GM23338 (cell line): ENCODE results near the gene DIRAS2. TPM values are rescaled to one million over a fixed set of nuclear protein-coding genes. Genes with fewer than 3 reads are reported as not detected.

Experiments used
- ATAC-seq: fragments of 200-7000 bp; cut with Tn5 transposase; 3 replicates; pipeline ENCODE4 v1.9.1; 2020
- DNase-seq: peaks from one replicate; pipeline ENCODE4 v3.0.0-alpha.2; 2015; ENCODE audit warnings: low spot score
- H2AFZ ChIP-seq: fragments of 200-600 bp; sonication (generic); 2 replicates; pipeline ENCODE4 v1.8.0; 2016; ENCODE audit warnings: antibody characterized with exemption, mild to moderate bottlenecking, moderate library complexity
- H3F3A ChIP-seq: fragments of 200-600 bp; sonication (generic); replicated peaks from 2 replicates; pipeline ENCODE4 v1.8.0; 2017; ENCODE audit warnings: antibody characterized with exemption, mixed run types, low read depth
- H3K27ac ChIP-seq: fragments of 200-600 bp; sonication (generic); 2 replicates; pipeline ENCODE4 v1.6.1; 2016; ENCODE audit warnings: low read depth
- H3K27me3 ChIP-seq: fragments of 200-600 bp; sonication (generic); 2 replicates; pipeline ENCODE4 v1.8.0; 2016; ENCODE audit warnings: mild to moderate bottlenecking, mixed run types, moderate library complexity; ENCODE audit not compliant: insufficient read depth
- H3K36me3 ChIP-seq: fragments of 200-600 bp; sonication (generic); 2 replicates; pipeline ENCODE4 v1.8.0; 2016; ENCODE audit warnings: mild to moderate bottlenecking; ENCODE audit not compliant: insufficient read depth
- H3K4me1 ChIP-seq: fragments of 200-600 bp; sonication (generic); 2 replicates; pipeline ENCODE4 v1.8.0; 2016; ENCODE audit warnings: mild to moderate bottlenecking, moderate library complexity; ENCODE audit not compliant: insufficient read depth
- H3K4me2 ChIP-seq: fragments of 200-600 bp; sonication (generic); 2 replicates; pipeline ENCODE4 v1.7.1; 2017; ENCODE audit warnings: mixed run types
- H3K4me3 ChIP-seq: fragments of 200-600 bp; sonication (generic); 2 replicates; pipeline ENCODE4 v1.6.1; 2016; ENCODE audit warnings: mixed run types
- H3K79me2 ChIP-seq: fragments of 200-600 bp; sonication (generic); replicated peaks from 2 replicates; pipeline ENCODE4 v1.8.0; 2017; ENCODE audit warnings: mild to moderate bottlenecking; ENCODE audit not compliant: insufficient read depth
- H3K9me2 ChIP-seq: fragments of 200-600 bp; sonication (generic); 2 replicates; pipeline ENCODE4 v1.8.0; 2017; ENCODE audit not compliant: insufficient read depth
- H4K20me1 ChIP-seq: fragments of 200-600 bp; sonication (generic); replicated peaks from 2 replicates; pipeline ENCODE4 v1.8.0; 2017; ENCODE audit warnings: mild to moderate bottlenecking; ENCODE audit not compliant: insufficient read depth
- H3K27ac Mint-ChIP-seq: 2 replicates; pipeline ENCODE4 v1.8.0; 2020; ENCODE audit warnings: inconsistent platforms, mild to moderate bottlenecking, moderate library complexity, mixed read lengths
- H3K27me3 Mint-ChIP-seq: 3 replicates; pipeline ENCODE4 v1.8.0; 2022; ENCODE audit warnings: low read depth, mild to moderate bottlenecking, moderate library complexity, mixed read lengths, inconsistent platforms; ENCODE audit not compliant: insufficient read depth, poor library complexity
- H3K36me3 Mint-ChIP-seq: 3 replicates; pipeline ENCODE4 v1.8.0; 2021; ENCODE audit warnings: low read depth, mild to moderate bottlenecking, inconsistent platforms, moderate library complexity, mixed read lengths
- H3K4me1 Mint-ChIP-seq: 3 replicates; pipeline ENCODE4 v1.8.0; 2020; ENCODE audit warnings: mild to moderate bottlenecking, inconsistent platforms, mixed read lengths
- H3K4me3 Mint-ChIP-seq: 3 replicates; pipeline ENCODE4 v1.8.0; 2021; ENCODE audit warnings: moderate library complexity, mild to moderate bottlenecking, inconsistent platforms, mixed read lengths
- H3K9me3 Mint-ChIP-seq: 3 replicates; pipeline ENCODE4 v1.8.0; 2020; ENCODE audit warnings: moderate library complexity, mild to moderate bottlenecking, inconsistent platforms, mixed read lengths
- CREB1 ChIP-seq: fragments of 250-450 bp; sonication (Bioruptor Pico); IDR thresholded peaks from 2 replicates; pipeline ENCODE4 v1.5.0; 2020; ENCODE audit warnings: low read depth, mild to moderate bottlenecking, moderate library complexity
- EZH2 ChIP-seq: fragments of 200-600 bp; sonication (generic); IDR thresholded peaks from one replicate; pipeline ENCODE4 v1.8.0; 2017; ENCODE audit warnings: antibody characterized with exemption, mild to moderate bottlenecking, low read depth; ENCODE audit not compliant: unreplicated experiment
- EZH2phosphoT487 ChIP-seq: fragments of 200-600 bp; sonication (generic); IDR thresholded peaks from one replicate; pipeline ENCODE4 v1.8.1; 2018; ENCODE audit warnings: antibody characterized with exemption; ENCODE audit not compliant: unreplicated experiment
- JUNB ChIP-seq: IDR thresholded peaks from one replicate; pipeline ENCODE4 v1.6.1; 2016; ENCODE audit warnings: antibody characterized with exemption; ENCODE audit not compliant: unreplicated experiment
- NANOG ChIP-seq: IDR thresholded peaks from 2 replicates; pipeline ENCODE4 v1.6.1; 2016; ENCODE audit warnings: antibody characterized with exemption, borderline replicate concordance
- POLR2AphosphoS5 ChIP-seq: IDR thresholded peaks from 2 replicates; pipeline ENCODE4 v1.6.1; 2016; ENCODE audit warnings: antibody characterized with exemption, low read depth
- STAT1 ChIP-seq: IDR thresholded peaks from one replicate; pipeline ENCODE4 v1.6.1; 2016; ENCODE audit warnings: antibody characterized with exemption; ENCODE audit not compliant: unreplicated experiment
- ZNF114 ChIP-seq: fragments of 250-450 bp; sonication (Bioruptor Pico); IDR thresholded peaks from 2 replicates; pipeline ENCODE4 v1.5.0; 2020; ENCODE audit warnings: mild to moderate bottlenecking, moderate library complexity
- ZNF331 ChIP-seq: fragments of 250-450 bp; sonication (Bioruptor Pico); IDR thresholded peaks from 2 replicates; pipeline ENCODE4 v1.5.0; 2020; ENCODE audit warnings: low read depth, mild to moderate bottlenecking, moderate library complexity
- polyA plus RNA-seq: library from polyadenylated mRNA; unstranded; fragments of >200 nt; fragmentation: Nextera tagmentation; extraction: Ambion mirVana; gene quantifications from 2 replicates; pipeline ENCODE4 v1.2.1, GENCODE V29; 2016
- total RNA-seq: library from RNA; depleted of rRNA; stranded (reverse); fragments of >200 nt; shearing (Covaris generic); gene quantifications from 2 replicates; pipeline ENCODE4 v1.2.3, GENCODE V29; 2014
- TF ChIP-seq, protein P1 (sequence below), 2 experiments: fragments of 200-600 bp in 1 of 2; sonication (generic) in 1 of 2; conservative IDR thresholded peaks; 2 replicates each; pipeline versions ENCODE4 v1.5.1 to v1.6.1; 2016 to 2017; ENCODE audit warnings: antibody characterized with exemption in 2 of 2, low read depth in 2 of 2, mild to moderate bottlenecking in 2 of 2, moderate library complexity in 1 of 2
- TF ChIP-seq, protein P2 (sequence below): IDR thresholded peaks from 2 replicates; pipeline ENCODE4 v1.6.1; 2016; ENCODE audit warnings: antibody characterized with exemption
- TF ChIP-seq, protein P3 (sequence below): fragments of 250-450 bp; sonication (Bioruptor Pico); IDR thresholded peaks from 2 replicates; pipeline ENCODE4 v1.5.0; 2020; ENCODE audit warnings: mild to moderate bottlenecking, moderate library complexity
- TF ChIP-seq, protein P4 (sequence below): IDR thresholded peaks from one replicate; pipeline ENCODE4 v1.6.1; 2018; ENCODE audit warnings: antibody characterized with exemption; ENCODE audit not compliant: unreplicated experiment

Gene DIRAS2
- total and polyA plus RNA-seq, 2 experiments from 2014 or later, result 0.13 to 0.28 TPM

DNA sequence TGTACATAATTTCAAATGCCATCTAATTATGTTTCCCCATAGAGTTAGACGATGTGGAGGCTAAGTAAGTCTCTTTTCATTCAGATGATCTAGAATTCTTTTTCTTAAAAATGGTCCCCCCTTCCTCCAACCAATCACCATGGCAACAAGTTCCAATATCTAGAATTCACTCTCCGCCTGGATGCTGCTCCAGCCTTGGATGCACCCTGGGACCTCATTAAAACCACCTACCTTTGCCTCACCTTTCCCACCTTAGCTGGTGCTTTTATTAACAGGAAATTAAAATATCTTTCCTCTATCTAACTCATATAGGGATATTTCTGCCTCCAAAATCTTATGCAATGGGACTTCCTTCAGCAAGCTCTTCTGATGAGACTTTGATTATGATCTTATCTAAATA is 49.0 kb downstream of the DIRAS2 start (continued):
- TF ChIP-seq, protein P1, sequence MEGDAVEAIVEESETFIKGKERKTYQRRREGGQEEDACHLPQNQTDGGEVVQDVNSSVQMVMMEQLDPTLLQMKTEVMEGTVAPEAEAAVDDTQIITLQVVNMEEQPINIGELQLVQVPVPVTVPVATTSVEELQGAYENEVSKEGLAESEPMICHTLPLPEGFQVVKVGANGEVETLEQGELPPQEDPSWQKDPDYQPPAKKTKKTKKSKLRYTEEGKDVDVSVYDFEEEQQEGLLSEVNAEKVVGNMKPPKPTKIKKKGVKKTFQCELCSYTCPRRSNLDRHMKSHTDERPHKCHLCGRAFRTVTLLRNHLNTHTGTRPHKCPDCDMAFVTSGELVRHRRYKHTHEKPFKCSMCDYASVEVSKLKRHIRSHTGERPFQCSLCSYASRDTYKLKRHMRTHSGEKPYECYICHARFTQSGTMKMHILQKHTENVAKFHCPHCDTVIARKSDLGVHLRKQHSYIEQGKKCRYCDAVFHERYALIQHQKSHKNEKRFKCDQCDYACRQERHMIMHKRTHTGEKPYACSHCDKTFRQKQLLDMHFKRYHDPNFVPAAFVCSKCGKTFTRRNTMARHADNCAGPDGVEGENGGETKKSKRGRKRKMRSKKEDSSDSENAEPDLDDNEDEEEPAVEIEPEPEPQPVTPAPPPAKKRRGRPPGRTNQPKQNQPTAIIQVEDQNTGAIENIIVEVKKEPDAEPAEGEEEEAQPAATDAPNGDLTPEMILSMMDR (conservative IDR thresholded peaks at IDR 0.05; ENCODE audit: low read depth in 2 of 2), result no peak
- TF ChIP-seq POLR2AphosphoS5 (no peak), EZH2phosphoT487 (no peak), EZH2 (no peak), STAT1 (no peak)

DNA sequence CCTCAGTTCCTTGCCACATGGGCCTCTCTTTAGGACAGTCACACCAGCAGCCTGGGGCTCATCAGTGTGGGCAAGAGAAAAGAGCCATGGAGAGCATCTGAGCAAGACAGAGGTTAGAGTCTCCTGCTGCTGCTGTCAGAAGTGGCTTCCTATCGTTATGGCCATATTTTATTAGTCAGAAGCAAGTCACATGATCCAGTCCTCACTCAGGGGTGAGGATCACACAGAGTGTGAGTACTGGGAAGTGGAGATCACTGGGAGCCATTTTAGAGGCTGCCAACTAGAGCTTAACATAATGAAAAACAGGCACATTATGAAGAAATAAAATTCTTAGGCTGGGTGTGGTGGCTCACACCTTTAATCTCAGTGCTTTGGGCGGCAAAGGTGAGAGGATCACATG is 62.0 kb downstream of the DIRAS2 start:
- Histone ChIP-seq H3K4me3 (no peak overlapping the region), H4K20me1 (no peaks in the 10 kb centered on the region), H3K4me2 (no peak overlapping the region), H3K9me2 (peaks cover 10% of the 10 kb centered on the region), H3F3A (no peaks in the 10 kb centered on the region), H2AFZ (peak overlapping the region; percentile 14; the same call in 1 of the 2 replicates), H3K4me1 (peaks cover 6% of the 10 kb centered on the region; the same call in 1 of the 2 replicates), H3K27me3 (no peaks in the 10 kb centered on the region), H3K79me2 (no peaks in the 10 kb centered on the region), H3K36me3 (no peaks in the 10 kb centered on the region), H3K27ac (no peak overlapping the region)
- Mint-ChIP-seq H3K36me3 (no peaks in the 10 kb centered on the region), H3K9me3 (no peaks in the 10 kb centered on the region), H3K27ac (no peak overlapping the region), H3K4me3 (no peak overlapping the region), H3K4me1 (peaks cover 9% of the 10 kb centered on the region; the same call in 2 of the 3 replicates), H3K27me3 (no peaks in the 10 kb centered on the region)
- DNase-seq, result no peak
- no peak for ATAC-seq
- TF ChIP-seq, protein P2, sequence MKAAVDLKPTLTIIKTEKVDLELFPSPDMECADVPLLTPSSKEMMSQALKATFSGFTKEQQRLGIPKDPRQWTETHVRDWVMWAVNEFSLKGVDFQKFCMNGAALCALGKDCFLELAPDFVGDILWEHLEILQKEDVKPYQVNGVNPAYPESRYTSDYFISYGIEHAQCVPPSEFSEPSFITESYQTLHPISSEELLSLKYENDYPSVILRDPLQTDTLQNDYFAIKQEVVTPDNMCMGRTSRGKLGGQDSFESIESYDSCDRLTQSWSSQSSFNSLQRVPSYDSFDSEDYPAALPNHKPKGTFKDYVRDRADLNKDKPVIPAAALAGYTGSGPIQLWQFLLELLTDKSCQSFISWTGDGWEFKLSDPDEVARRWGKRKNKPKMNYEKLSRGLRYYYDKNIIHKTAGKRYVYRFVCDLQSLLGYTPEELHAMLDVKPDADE, result no peak
- TF ChIP-seq STAT1 (no peak), CREB1 (no peak), ZNF114 (CRISPR knock-in tag) (no peak), JUNB (no peak), POLR2AphosphoS5 (no peak), EZH2phosphoT487 (no peak), ZNF331 (CRISPR knock-in tag) (no peak), EZH2 (no peak), NANOG (no peak)
- TF ChIP-seq, protein P3, sequence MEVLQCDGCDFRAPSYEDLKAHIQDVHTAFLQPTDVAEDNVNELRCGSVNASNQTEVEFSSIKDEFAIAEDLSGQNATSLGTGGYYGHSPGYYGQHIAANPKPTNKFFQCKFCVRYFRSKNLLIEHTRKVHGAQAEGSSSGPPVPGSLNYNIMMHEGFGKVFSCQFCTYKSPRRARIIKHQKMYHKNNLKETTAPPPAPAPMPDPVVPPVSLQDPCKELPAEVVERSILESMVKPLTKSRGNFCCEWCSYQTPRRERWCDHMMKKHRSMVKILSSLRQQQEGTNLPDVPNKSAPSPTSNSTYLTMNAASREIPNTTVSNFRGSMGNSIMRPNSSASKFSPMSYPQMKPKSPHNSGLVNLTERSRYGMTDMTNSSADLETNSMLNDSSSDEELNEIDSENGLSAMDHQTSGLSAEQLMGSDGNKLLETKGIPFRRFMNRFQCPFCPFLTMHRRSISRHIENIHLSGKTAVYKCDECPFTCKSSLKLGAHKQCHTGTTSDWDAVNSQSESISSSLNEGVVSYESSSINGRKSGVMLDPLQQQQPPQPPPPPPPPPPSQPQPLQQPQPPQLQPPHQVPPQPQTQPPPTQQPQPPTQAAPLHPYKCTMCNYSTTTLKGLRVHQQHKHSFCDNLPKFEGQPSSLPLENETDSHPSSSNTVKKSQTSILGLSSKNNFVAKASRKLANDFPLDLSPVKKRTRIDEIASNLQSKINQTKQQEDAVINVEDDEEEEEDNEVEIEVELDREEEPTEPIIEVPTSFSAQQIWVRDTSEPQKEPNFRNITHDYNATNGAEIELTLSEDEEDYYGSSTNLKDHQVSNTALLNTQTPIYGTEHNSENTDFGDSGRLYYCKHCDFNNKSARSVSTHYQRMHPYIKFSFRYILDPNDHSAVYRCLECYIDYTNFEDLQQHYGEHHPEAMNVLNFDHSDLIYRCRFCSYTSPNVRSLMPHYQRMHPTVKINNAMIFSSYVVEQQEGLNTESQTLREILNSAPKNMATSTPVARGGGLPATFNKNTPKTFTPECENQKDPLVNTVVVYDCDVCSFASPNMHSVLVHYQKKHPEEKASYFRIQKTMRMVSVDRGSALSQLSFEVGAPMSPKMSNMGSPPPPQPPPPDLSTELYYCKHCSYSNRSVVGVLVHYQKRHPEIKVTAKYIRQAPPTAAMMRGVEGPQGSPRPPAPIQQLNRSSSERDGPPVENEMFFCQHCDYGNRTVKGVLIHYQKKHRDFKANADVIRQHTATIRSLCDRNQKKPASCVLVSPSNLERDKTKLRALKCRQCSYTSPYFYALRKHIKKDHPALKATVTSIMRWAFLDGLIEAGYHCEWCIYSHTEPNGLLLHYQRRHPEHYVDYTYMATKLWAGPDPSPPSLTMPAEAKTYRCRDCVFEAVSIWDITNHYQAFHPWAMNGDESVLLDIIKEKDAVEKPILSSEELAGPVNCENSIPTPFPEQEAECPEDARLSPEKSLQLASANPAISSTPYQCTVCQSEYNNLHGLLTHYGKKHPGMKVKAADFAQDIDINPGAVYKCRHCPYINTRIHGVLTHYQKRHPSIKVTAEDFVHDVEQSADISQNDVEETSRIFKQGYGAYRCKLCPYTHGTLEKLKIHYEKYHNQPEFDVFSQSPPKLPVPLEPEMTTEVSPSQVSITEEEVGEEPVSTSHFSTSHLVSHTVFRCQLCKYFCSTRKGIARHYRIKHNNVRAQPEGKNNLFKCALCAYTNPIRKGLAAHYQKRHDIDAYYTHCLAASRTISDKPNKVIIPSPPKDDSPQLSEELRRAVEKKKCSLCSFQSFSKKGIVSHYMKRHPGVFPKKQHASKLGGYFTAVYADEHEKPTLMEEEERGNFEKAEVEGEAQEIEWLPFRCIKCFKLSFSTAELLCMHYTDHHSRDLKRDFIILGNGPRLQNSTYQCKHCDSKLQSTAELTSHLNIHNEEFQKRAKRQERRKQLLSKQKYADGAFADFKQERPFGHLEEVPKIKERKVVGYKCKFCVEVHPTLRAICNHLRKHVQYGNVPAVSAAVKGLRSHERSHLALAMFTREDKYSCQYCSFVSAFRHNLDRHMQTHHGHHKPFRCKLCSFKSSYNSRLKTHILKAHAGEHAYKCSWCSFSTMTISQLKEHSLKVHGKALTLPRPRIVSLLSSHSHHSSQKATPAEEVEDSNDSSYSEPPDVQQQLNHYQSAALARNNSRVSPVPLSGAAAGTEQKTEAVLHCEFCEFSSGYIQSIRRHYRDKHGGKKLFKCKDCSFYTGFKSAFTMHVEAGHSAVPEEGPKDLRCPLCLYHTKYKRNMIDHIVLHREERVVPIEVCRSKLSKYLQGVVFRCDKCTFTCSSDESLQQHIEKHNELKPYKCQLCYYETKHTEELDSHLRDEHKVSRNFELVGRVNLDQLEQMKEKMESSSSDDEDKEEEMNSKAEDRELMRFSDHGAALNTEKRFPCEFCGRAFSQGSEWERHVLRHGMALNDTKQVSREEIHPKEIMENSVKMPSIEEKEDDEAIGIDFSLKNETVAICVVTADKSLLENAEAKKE (CRISPR knock-in tag), result no peak
- TF ChIP-seq, protein P4, sequence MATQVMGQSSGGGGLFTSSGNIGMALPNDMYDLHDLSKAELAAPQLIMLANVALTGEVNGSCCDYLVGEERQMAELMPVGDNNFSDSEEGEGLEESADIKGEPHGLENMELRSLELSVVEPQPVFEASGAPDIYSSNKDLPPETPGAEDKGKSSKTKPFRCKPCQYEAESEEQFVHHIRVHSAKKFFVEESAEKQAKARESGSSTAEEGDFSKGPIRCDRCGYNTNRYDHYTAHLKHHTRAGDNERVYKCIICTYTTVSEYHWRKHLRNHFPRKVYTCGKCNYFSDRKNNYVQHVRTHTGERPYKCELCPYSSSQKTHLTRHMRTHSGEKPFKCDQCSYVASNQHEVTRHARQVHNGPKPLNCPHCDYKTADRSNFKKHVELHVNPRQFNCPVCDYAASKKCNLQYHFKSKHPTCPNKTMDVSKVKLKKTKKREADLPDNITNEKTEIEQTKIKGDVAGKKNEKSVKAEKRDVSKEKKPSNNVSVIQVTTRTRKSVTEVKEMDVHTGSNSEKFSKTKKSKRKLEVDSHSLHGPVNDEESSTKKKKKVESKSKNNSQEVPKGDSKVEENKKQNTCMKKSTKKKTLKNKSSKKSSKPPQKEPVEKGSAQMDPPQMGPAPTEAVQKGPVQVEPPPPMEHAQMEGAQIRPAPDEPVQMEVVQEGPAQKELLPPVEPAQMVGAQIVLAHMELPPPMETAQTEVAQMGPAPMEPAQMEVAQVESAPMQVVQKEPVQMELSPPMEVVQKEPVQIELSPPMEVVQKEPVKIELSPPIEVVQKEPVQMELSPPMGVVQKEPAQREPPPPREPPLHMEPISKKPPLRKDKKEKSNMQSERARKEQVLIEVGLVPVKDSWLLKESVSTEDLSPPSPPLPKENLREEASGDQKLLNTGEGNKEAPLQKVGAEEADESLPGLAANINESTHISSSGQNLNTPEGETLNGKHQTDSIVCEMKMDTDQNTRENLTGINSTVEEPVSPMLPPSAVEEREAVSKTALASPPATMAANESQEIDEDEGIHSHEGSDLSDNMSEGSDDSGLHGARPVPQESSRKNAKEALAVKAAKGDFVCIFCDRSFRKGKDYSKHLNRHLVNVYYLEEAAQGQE, result no peak
